ENCODE measurements around the gene FHDC1.

Gene FHDC1

DNA sequence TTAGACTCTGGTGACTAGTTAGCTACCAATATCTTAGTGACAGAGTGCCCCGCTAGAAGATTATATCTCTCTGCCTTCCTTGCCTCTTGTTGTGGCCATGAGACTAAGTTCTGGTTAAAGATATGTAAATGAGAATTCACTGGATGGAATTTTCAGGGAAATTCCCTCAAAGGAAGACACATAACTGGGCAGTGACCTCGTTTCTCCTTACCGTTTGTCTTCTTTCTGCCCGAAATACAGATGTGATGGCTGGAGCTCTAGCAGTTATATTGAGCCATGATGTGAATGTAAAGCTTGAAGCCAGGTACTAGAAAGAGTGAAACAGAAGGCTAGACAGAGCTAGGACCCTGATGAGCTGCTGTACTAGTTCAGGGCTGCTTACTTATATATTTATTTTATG is 80.5 kb downstream of the FHDC1 start:
- no peak for TF ChIP-seq ZBTB7A (IDR thresholded peaks at IDR 0.05; ENCODE audit: low read depth)
- no peak for TF ChIP-seq EGR1 (IDR thresholded peaks at IDR 0.05)
- TF ChIP-seq, protein P1, sequence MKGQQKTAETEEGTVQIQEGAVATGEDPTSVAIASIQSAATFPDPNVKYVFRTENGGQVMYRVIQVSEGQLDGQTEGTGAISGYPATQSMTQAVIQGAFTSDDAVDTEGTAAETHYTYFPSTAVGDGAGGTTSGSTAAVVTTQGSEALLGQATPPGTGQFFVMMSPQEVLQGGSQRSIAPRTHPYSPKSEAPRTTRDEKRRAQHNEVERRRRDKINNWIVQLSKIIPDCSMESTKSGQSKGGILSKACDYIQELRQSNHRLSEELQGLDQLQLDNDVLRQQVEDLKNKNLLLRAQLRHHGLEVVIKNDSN (IDR thresholded peaks at IDR 0.05): no peak
- TF ChIP-seq TAF1 (IDR thresholded peaks at IDR 0.05; ENCODE audit: low read depth): no peak
- no peak for TF ChIP-seq RAD21 (IDR thresholded peaks at IDR 0.05; ENCODE audit: low read depth)
- TF ChIP-seq NFIC (IDR thresholded peaks at IDR 0.05): no peak
- no peak for TF ChIP-seq CEBPB (IDR thresholded peaks at IDR 0.05)
- TF ChIP-seq TEAD4 (IDR thresholded peaks at IDR 0.05): no peak
- TF ChIP-seq TCF12 (IDR thresholded peaks at IDR 0.05; ENCODE audit: low read depth): no peak
- TF ChIP-seq, protein P2, sequence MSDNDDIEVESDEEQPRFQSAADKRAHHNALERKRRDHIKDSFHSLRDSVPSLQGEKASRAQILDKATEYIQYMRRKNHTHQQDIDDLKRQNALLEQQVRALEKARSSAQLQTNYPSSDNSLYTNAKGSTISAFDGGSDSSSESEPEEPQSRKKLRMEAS (IDR thresholded peaks at IDR 0.05): no peak
- no peak for TF ChIP-seq YY1 (IDR thresholded peaks at IDR 0.05; ENCODE audit: low read depth)
- no peak for TF ChIP-seq CREB1 (IDR thresholded peaks at IDR 0.05; ENCODE audit: low read depth)
- TF ChIP-seq FOXM1 (IDR thresholded peaks at IDR 0.05; ENCODE audit: borderline replicate concordance, low read depth): no peak
- TF ChIP-seq, protein P3, sequence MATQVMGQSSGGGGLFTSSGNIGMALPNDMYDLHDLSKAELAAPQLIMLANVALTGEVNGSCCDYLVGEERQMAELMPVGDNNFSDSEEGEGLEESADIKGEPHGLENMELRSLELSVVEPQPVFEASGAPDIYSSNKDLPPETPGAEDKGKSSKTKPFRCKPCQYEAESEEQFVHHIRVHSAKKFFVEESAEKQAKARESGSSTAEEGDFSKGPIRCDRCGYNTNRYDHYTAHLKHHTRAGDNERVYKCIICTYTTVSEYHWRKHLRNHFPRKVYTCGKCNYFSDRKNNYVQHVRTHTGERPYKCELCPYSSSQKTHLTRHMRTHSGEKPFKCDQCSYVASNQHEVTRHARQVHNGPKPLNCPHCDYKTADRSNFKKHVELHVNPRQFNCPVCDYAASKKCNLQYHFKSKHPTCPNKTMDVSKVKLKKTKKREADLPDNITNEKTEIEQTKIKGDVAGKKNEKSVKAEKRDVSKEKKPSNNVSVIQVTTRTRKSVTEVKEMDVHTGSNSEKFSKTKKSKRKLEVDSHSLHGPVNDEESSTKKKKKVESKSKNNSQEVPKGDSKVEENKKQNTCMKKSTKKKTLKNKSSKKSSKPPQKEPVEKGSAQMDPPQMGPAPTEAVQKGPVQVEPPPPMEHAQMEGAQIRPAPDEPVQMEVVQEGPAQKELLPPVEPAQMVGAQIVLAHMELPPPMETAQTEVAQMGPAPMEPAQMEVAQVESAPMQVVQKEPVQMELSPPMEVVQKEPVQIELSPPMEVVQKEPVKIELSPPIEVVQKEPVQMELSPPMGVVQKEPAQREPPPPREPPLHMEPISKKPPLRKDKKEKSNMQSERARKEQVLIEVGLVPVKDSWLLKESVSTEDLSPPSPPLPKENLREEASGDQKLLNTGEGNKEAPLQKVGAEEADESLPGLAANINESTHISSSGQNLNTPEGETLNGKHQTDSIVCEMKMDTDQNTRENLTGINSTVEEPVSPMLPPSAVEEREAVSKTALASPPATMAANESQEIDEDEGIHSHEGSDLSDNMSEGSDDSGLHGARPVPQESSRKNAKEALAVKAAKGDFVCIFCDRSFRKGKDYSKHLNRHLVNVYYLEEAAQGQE (IDR thresholded peaks at IDR 0.05; ENCODE audit: low read depth): no peak
- TF ChIP-seq EP300 (IDR thresholded peaks at IDR 0.05; ENCODE audit: borderline replicate concordance): no peak

DNA sequence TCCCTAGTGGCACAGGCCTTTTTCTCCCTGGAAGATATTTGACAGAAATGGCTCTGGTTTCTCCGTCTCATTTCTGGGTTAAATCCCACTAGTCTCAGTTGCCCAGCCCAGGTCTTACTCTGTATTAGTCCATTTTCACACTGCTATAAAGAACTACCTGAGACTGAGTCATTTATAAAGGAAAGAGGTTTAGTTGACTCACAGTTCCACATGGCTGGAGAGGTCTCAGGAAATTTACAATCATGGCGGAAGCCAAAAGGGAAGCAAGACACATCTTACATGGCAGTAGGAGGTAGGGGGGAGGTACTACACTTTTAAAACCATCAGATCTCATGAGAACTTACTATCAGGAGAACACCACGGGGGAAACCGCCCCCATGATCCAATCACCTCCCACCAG is 81.9 kb downstream of the FHDC1 start:
- TF ChIP-seq FOXM1 (IDR thresholded peaks at IDR 0.05; ENCODE audit: borderline replicate concordance, low read depth) (no peak), EP300 (IDR thresholded peaks at IDR 0.05; ENCODE audit: borderline replicate concordance) (no peak), TEAD4 (IDR thresholded peaks at IDR 0.05) (no peak), CEBPB (IDR thresholded peaks at IDR 0.05) (no peak), EGR1 (IDR thresholded peaks at IDR 0.05) (no peak), TAF1 (IDR thresholded peaks at IDR 0.05; ENCODE audit: low read depth) (no peak), TCF12 (IDR thresholded peaks at IDR 0.05; ENCODE audit: low read depth) (no peak), CREB1 (IDR thresholded peaks at IDR 0.05; ENCODE audit: low read depth) (no peak), NFIC (IDR thresholded peaks at IDR 0.05) (no peak), ZBTB7A (IDR thresholded peaks at IDR 0.05; ENCODE audit: low read depth) (no peak), RAD21 (IDR thresholded peaks at IDR 0.05; ENCODE audit: low read depth) (no peak), YY1 (IDR thresholded peaks at IDR 0.05; ENCODE audit: low read depth) (no peak)
- TF ChIP-seq, protein P2 (IDR thresholded peaks at IDR 0.05): no peak
- TF ChIP-seq, protein P1 (IDR thresholded peaks at IDR 0.05): no peak
- TF ChIP-seq, protein P3 (IDR thresholded peaks at IDR 0.05; ENCODE audit: low read depth): no peak

DNA sequence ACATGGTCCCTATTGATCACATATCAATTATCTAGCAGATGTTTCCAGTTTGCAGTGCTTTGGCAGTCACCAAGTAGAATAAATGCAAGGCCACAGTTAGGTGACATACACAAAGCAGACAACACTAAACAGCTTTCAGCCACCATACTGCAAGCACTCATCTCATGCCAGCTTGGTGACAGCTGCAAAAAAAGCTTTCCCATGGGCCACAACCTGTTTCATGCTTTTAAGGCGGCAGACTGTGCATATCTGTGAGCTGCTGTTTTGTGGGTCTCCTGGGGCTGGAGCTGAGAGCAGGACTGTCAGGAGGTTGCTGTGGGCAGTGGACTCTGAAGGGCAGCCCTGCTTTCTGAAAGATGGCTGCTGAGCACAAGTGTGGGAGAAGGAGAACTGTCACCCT is 82.6 kb downstream of the FHDC1 start:
- TF ChIP-seq TAF1 (IDR thresholded peaks at IDR 0.05; ENCODE audit: low read depth) (no peak), FOXM1 (IDR thresholded peaks at IDR 0.05; ENCODE audit: borderline replicate concordance, low read depth) (no peak), RAD21 (IDR thresholded peaks at IDR 0.05; ENCODE audit: low read depth) (no peak), EGR1 (IDR thresholded peaks at IDR 0.05) (no peak), TCF12 (IDR thresholded peaks at IDR 0.05; ENCODE audit: low read depth) (no peak), CREB1 (IDR thresholded peaks at IDR 0.05; ENCODE audit: low read depth) (no peak), TEAD4 (IDR thresholded peaks at IDR 0.05) (no peak), EP300 (IDR thresholded peaks at IDR 0.05; ENCODE audit: borderline replicate concordance) (no peak), ZBTB7A (IDR thresholded peaks at IDR 0.05; ENCODE audit: low read depth) (no peak), NFIC (IDR thresholded peaks at IDR 0.05) (no peak), CEBPB (IDR thresholded peaks at IDR 0.05) (no peak), YY1 (IDR thresholded peaks at IDR 0.05; ENCODE audit: low read depth) (no peak)
- TF ChIP-seq, protein P3 (IDR thresholded peaks at IDR 0.05; ENCODE audit: low read depth): no peak
- TF ChIP-seq, protein P2 (IDR thresholded peaks at IDR 0.05): no peak
- TF ChIP-seq, protein P1 (IDR thresholded peaks at IDR 0.05): no peak

Data from Ishikawa (cell line).